Left forelimb (tissue), 1 donor: ENCODE data around the gene ACE.
A peak's percentile ranks its signal among the peaks of the same experiment; 100 is the strongest.

Experiments
- DNase-seq: peaks from one replicate; pipeline ENCODE4 v3.0.0-alpha.2; 2018; ENCODE audit warnings: low spot score

Gene ACE

DNA sequence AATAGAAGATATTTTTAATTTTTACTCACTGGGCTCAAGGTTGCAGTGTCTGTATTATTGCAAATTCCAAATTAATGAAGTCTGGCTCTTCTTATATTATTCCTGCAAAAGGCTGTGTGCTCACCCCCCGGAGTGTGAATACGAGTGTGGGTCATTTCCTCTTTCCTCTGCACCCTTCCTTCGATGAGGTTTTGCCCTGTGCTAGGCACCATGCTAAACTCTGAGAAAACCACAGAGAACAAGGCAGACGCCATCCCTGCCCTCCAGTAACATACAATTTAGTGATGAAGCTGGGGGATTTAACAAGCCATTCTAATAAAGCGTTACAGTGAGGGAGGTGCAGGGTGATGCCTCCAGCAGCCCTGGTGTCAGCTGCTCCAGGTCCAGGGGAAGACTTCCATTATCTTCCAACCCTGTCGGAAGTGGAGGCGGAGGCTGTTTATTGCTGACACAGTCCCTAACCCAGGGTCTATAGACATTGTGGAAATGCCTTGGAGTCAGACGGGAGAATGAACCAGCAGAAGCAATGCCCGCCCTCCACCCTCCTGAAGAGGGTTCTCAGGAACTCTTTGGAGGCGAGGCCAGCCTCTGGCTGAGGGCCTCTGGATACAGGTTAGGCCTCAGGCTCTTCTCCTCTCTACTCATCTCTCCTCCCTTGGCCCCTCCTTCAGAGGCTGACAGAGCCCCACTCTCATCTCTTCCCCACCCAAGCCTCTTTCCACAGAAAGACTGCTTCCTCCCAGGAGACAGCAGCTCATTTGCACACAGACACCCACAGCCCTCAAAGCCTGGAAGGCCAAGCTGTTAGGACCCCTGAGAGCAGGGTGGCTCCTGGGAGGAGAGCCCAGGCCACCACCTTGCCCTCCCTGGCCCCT, 2.0 kb upstream of the ACE start:
- DNase-seq: no peak

GRCh38 chr17:63475491-63476412, 1.1 kb upstream of the ACE start:
- no peak for DNase-seq

DNA sequence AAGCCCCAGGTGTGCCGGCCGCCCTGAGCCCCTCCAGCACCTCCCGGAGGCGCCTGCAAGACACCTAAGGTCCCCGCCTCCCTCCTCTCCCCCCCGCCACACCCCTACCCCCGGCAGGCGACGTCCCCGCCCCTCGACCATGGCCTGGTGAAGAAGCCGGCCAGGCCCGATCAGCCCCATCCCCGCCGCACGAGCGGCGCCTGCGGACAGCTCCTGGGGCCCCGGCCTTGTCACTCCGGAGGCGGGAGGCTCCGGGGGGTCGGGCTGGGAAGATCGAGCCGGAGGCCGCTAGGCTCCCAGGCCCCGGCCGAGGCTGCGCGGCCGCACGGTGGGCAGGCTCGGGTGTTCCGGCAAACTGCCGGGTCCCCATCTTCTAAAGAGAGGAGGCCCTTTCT, 405 bp upstream of the ACE start:
- DNase-seq: peak; percentile 68

DNA sequence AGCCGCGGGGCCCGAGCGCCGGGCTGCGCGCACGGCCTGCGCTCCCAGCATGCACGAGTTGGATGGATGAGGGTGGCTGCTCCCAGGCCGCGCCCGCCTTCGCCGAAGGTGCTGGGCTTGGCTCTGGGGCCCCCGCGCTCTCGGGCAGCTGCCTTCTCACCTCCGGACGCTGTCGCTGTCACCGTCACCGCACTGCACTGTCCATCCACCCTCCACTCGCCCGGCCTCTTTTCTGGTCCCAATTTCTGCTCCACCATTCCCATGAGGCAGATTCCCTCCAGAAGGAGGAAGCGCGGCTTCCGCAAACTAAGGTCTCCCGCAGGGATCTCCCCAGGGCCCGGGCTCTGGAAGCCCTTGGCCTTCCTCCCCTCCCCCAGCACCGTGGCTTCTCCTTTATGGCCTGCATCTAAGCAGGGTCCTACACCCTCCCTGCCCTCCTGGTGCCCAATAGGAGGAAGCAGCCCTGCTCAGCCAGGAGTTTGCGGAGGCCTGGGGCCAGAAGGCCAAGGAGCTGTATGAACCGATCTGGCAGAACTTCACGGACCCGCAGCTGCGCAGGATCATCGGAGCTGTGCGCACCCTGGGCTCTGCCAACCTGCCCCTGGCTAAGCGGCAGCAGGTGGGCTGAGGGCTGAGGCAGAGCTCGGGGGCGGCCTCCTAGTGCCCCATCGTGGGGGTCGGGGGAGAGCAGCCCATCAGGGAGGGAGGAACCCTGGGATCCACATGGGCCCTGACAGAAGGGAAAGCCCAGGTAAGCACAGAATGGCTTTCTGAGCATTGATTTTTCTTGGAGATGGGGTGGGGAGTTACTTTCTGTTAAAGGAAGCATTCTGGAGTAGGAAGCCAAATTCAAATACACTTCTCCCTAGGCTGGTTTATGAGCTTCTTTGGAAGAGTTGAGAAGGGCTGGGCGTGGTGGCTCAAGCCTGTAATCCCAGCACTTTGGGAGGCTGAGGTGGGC, 899 bp downstream of the ACE start:
- DNase-seq: no peak

- DNase-seq: no peak
Observed at GRCh38 chr17:63478814-63479494, 2.1 kb downstream of the ACE start.

GRCh38 chr17:63479495-63480184, 2.8 kb downstream of the ACE start:
- no peak for DNase-seq

DNA sequence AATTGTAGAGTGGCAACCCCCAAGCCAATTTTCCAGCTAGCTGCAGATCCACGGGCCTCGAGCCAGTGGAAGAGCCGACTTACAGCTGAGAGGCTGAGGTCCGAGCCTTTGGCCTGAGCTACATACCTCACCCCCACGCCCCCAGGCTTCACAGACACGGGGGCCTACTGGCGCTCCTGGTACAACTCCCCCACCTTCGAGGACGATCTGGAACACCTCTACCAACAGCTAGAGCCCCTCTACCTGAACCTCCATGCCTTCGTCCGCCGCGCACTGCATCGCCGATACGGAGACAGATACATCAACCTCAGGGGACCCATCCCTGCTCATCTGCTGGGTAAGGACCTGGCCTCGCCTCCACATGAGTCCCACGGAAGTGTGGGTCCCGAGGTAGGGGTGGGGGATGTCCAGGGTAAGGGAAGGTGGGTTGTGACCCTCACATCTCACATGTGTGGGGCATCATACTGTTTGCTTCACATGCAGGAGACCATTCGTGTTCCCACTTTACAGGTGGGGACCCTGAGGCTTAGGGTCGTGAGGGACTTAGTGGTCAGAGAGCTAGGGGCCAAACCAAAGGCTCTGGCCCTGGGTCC, 3.4 kb downstream of the ACE start:
- DNase-seq: no peak

DNA sequence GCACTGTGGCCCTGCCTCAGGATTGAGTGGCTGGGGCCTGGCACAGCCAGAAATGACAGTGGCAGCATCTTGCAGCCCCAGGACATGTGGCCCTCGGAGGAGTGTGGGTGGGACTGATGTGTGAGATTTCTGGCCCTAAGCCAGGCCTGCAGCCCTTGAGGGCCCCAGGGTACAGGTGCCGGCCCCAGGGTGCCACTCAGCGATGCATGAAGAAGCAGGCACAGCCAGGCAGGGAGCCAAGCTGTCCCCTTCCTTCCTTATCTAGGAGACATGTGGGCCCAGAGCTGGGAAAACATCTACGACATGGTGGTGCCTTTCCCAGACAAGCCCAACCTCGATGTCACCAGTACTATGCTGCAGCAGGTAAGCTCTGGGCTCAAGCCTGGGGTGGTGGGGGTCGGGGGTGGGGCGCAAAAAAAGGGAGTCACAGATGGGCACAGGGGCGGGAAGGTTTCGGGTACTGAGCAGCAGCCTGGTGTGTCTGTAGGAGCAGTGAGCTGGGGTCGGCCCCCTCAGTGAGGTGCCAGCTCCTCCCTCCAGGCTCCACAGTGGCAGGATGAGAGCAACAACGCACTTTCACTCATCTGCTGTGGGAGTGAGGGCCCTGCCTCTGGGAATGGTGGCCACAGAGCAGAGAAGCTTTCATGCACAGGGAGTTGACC, 4.1 kb downstream of the ACE start:
- no peak for DNase-seq

DNA sequence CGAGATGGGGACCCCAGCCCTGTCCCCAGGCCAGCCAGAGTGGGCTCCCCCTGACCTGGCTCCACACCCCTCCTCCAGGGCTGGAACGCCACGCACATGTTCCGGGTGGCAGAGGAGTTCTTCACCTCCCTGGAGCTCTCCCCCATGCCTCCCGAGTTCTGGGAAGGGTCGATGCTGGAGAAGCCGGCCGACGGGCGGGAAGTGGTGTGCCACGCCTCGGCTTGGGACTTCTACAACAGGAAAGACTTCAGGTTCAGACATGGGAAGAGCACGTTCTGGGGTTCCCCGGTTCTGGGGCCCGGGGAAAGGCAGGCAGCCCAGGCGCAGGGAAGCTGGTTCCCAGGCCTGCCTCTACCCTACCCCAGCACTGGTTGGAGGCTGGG, 4.6 kb downstream of the ACE start:
- no peak for DNase-seq

GRCh38 chr17:63482509-63482908, 5.6 kb downstream of the ACE start:
- no peak for DNase-seq

DNA sequence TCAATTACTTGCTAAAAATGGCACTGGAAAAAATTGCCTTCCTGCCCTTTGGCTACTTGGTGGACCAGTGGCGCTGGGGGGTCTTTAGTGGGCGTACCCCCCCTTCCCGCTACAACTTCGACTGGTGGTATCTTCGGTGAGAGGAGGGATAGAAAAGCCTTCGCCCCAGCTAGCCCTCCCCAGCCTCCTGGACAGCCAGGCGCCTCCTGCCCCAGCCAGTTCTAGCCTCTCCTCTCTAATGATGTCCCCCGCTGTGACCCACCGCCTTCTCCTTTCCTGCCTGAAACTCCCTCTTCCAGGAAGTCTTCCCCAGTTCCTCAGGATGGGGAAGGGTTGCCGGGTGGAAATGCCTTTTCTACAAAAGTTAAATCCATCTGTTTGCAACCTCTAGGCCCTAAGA, 6.2 kb downstream of the ACE start:
- no peak for DNase-seq

- DNase-seq: no peak
Observed at GRCh38 chr17:63483655-63484575, 7.1 kb downstream of the ACE start.

DNA sequence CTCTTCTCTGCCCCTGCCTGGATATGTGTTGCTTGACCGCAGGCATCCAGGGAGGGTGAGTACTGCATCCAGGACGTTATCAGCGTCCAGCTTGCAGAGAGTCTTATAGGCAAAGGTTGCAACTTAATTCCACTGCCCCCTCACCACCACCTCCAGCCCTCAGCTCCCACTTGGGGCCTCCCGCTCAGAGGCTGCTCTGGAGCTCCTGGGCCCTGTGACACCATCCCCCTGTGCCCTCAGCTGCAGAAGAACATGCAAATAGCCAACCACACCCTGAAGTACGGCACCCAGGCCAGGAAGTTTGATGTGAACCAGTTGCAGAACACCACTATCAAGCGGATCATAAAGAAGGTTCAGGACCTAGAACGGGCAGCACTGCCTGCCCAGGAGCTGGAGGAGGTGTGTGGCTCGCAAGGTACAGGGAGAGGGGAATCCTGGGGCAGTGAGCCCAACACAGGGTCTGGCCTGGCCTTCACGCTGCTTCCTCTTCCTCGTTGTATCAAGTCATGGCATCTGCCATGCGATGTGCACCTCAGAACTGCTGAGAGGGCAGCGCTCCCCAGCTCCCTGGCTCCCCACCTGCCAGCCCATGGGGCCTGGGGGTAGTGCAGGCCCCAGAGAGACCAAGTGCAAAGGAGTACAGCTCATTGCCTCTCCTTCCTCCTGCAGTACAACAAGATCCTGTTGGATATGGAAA, 9.6 kb downstream of the ACE start:
- DNase-seq: no peak

GRCh38 chr17:63487014-63487339, 10.1 kb downstream of the ACE start:
- no peak for DNase-seq

DNA sequence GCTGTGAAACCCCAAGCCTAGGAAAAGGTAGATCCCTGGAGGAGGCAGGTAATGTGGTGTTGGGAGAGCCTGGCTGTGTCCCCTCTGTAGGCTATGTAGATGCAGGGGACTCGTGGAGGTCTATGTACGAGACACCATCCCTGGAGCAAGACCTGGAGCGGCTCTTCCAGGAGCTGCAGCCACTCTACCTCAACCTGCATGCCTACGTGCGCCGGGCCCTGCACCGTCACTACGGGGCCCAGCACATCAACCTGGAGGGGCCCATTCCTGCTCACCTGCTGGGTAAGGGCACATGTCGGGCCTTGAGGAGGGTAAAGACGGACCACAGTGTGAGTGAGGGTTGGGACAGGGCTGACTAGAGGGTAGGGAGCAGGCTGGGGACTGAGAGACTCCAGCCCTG, 12.0 kb downstream of the ACE start:
- DNase-seq: no peak

GRCh38 chr17:63489291-63489690, 12.4 kb downstream of the ACE start:
- no peak for DNase-seq

- no peak for DNase-seq
Observed at GRCh38 chr17:63490329-63490728, 13.5 kb downstream of the ACE start.

GRCh38 chr17:63490858-63491400, 14.1 kb downstream of the ACE start:
- DNase-seq: no peak
